SK-N-SH treated with all-trans-retinoic acid at 6 μM for 48 hours (cell line): ENCODE results near the gene MICAL1.

Experiments used
- ATAC-seq: fragments of 200-7000 bp; cut with Tn5 transposase; 3 replicates; pipeline ENCODE4 v1.9.1; 2020; ENCODE audit warnings: mild to moderate bottlenecking, moderate library complexity
- ARNTL ChIP-seq: fragments of 450-650 bp; formaldehyde crosslinking; IDR thresholded peaks from 2 replicates; pipeline ENCODE4 v1.5.0; 2020; ENCODE audit warnings: low read depth, mild to moderate bottlenecking, moderate library complexity, borderline replicate concordance
- BACH2 ChIP-seq: fragments of 250-450 bp; sonication (Bioruptor Pico); IDR thresholded peaks from 2 replicates; pipeline ENCODE4 v1.9.0; 2021; ENCODE audit warnings: mild to moderate bottlenecking, borderline replicate concordance
- CSDC2 ChIP-seq: fragments of 250-450 bp; sonication (Bioruptor Pico); IDR thresholded peaks from 2 replicates; pipeline ENCODE4 v1.5.0; 2020; ENCODE audit warnings: mild to moderate bottlenecking, moderate library complexity
- ESRRG ChIP-seq: fragments of 250-450 bp; sonication (Bioruptor Pico); IDR thresholded peaks from 2 replicates; pipeline ENCODE4 v1.6.1; 2021; ENCODE audit warnings: mild to moderate bottlenecking
- GLIS3 ChIP-seq: fragments of 250-450 bp; sonication (Bioruptor Pico); IDR thresholded peaks from 2 replicates; pipeline ENCODE4 v1.5.0; 2020; ENCODE audit warnings: mild to moderate bottlenecking, moderate library complexity
- ISL1 ChIP-seq: fragments of 250-450 bp; sonication (Bioruptor Pico); IDR thresholded peaks from 2 replicates; pipeline ENCODE4 v2.1.2; 2022; ENCODE audit warnings: mild to moderate bottlenecking, moderate library complexity
- PPARA ChIP-seq: fragments of 250-450 bp; sonication (Bioruptor Pico); IDR thresholded peaks from 2 replicates; pipeline ENCODE4 v1.5.0; 2020; ENCODE audit warnings: mild to moderate bottlenecking, borderline replicate concordance
- RARB ChIP-seq: fragments of 250-450 bp; sonication (Bioruptor Pico); IDR thresholded peaks from 2 replicates; pipeline ENCODE4 v1.8.0; 2021; ENCODE audit warnings: mild to moderate bottlenecking, moderate library complexity
- SNAI2 ChIP-seq: fragments of 250-450 bp; sonication (Bioruptor Pico); IDR thresholded peaks from 2 replicates; pipeline ENCODE4 v1.5.0; 2020; ENCODE audit warnings: mild to moderate bottlenecking, moderate library complexity
- TCF4 ChIP-seq: fragments of 250-450 bp; sonication (Bioruptor Pico); IDR thresholded peaks from 2 replicates; pipeline ENCODE4 v1.8.0; 2021; ENCODE audit warnings: mild to moderate bottlenecking, moderate library complexity, borderline replicate concordance
- TOX ChIP-seq: fragments of 250-450 bp; sonication (Bioruptor Pico); IDR thresholded peaks from 2 replicates; pipeline ENCODE4 v1.8.0; 2021; ENCODE audit warnings: mild to moderate bottlenecking, moderate library complexity, borderline replicate concordance
- ZC3H10 ChIP-seq: fragments of 250-450 bp; sonication (Bioruptor Pico); IDR thresholded peaks from 2 replicates; pipeline ENCODE4 v1.5.1; 2021; ENCODE audit warnings: mild to moderate bottlenecking, moderate library complexity
- ZFP3 ChIP-seq: fragments of 250-450 bp; sonication (Bioruptor Pico); IDR thresholded peaks from 2 replicates; pipeline ENCODE4 v1.5.0; 2020; ENCODE audit warnings: mild to moderate bottlenecking, moderate library complexity
- ZFP30 ChIP-seq: fragments of 450-650 bp; formaldehyde crosslinking; IDR thresholded peaks from 2 replicates; pipeline ENCODE4 v1.5.0; 2022; ENCODE audit warnings: mild to moderate bottlenecking, moderate library complexity
- ZNF565 ChIP-seq: fragments of 450-650 bp; formaldehyde crosslinking; conservative IDR thresholded peaks from 2 replicates; pipeline ENCODE4 v1.5.0; 2020; ENCODE audit warnings: low read depth, mild to moderate bottlenecking, moderate library complexity
- ZNF8 ChIP-seq: fragments of 450-650 bp; formaldehyde crosslinking; IDR thresholded peaks from 2 replicates; pipeline ENCODE4 v1.5.0; 2020; ENCODE audit warnings: mild to moderate bottlenecking, moderate library complexity
- TF ChIP-seq, protein P1 (sequence below): fragments of 250-450 bp; sonication (Bioruptor Pico); IDR thresholded peaks from 2 replicates; pipeline ENCODE4 v1.5.0; 2020; ENCODE audit warnings: mild to moderate bottlenecking, moderate library complexity
- TF ChIP-seq, protein P2 (sequence below): fragments of 250-450 bp; sonication (Bioruptor Pico); IDR thresholded peaks from 2 replicates; pipeline ENCODE4 v1.5.1; 2020; ENCODE audit warnings: low read depth, mild to moderate bottlenecking, moderate library complexity
- TF ChIP-seq, protein P3 (sequence below): fragments of 250-450 bp; sonication (Bioruptor Pico); IDR thresholded peaks from 2 replicates; pipeline ENCODE4 v1.8.0; 2020; ENCODE audit warnings: mild to moderate bottlenecking, moderate library complexity, borderline replicate concordance
- TF ChIP-seq, protein P4 (sequence below): fragments of 250-450 bp; sonication (Bioruptor Pico); IDR thresholded peaks from 2 replicates; pipeline ENCODE4 v1.8.0; 2021; ENCODE audit warnings: low read depth, mild to moderate bottlenecking, moderate library complexity, borderline replicate concordance
- TF ChIP-seq, protein P5 (sequence below): fragments of 250-450 bp; sonication (Bioruptor Pico); IDR thresholded peaks from 2 replicates; pipeline ENCODE4 v1.5.1; 2021; ENCODE audit warnings: mild to moderate bottlenecking, moderate library complexity

MICAL1 gene

DNA sequence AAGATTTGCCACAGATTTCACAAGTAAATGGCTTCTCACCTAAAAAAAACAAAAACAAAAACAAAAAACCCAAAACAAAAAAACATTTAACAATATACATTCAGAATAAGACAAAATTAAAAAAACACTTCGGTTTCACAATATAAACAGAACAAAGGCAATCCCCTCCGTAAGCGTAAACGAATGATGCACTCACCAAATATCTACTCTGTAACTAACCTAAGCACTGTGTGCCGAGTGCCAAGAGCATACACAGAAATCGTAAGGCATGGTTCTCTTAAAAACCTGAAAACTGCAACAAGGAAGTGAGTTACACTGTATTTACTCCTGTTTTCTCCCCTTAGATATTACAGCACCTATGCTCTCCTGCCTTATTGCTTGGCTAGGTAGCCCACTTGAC, 12.1 kb upstream of the MICAL1 start:
- no peak for ATAC-seq
- TF ChIP-seq TOX (CRISPR knock-in tag) (no peak), SNAI2 (CRISPR knock-in tag) (no peak), ESRRG (no peak), ZFP30 (CRISPR knock-in tag) (no peak), ZC3H10 (CRISPR knock-in tag) (no peak), ZNF8 (CRISPR knock-in tag) (no peak)
- TF ChIP-seq, protein P1, sequence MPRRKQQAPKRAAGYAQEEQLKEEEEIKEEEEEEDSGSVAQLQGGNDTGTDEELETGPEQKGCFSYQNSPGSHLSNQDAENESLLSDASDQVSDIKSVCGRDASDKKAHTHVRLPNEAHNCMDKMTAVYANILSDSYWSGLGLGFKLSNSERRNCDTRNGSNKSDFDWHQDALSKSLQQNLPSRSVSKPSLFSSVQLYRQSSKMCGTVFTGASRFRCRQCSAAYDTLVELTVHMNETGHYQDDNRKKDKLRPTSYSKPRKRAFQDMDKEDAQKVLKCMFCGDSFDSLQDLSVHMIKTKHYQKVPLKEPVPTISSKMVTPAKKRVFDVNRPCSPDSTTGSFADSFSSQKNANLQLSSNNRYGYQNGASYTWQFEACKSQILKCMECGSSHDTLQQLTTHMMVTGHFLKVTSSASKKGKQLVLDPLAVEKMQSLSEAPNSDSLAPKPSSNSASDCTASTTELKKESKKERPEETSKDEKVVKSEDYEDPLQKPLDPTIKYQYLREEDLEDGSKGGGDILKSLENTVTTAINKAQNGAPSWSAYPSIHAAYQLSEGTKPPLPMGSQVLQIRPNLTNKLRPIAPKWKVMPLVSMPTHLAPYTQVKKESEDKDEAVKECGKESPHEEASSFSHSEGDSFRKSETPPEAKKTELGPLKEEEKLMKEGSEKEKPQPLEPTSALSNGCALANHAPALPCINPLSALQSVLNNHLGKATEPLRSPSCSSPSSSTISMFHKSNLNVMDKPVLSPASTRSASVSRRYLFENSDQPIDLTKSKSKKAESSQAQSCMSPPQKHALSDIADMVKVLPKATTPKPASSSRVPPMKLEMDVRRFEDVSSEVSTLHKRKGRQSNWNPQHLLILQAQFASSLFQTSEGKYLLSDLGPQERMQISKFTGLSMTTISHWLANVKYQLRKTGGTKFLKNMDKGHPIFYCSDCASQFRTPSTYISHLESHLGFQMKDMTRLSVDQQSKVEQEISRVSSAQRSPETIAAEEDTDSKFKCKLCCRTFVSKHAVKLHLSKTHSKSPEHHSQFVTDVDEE = no peak

DNA sequence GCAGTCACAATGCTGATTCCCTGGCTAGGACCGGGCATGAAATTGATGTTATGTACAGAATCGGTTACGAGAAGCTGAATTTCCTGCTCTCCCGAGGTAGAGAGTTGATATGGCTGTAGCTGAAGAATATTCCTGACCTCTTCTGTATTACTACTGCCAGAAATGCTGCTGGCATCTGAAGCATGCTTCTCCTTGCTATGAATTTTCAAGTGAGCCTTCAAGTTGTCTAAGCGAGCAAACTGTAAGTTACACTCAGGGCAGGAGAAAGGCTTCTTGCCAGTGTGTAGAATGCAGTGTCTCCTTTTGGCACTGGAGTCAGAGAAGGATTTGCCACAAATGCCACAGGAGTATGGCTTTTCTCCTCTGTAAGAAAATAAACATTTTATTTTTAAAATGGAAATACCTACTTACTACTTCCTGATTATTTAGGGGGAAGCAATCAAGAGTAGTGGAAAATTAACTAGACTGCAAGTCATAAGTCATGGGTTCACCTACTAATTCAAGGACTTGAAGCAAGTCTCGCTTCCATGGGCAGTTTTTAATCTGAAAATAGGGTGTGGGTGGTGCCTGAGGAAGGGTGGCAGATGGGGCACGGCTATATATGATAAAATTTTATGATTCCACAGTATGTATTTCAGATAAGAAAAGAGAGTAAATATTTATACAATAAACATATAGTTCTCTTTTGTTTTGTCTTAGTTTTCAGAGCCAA, 10.8 kb upstream of the MICAL1 start:
- no peak for TF ChIP-seq BACH2 (CRISPR knock-in tag)
- no peak for TF ChIP-seq SNAI2 (CRISPR knock-in tag)
- TF ChIP-seq ARNTL = no peak
- no peak for TF ChIP-seq ISL1 (CRISPR knock-in tag)
- TF ChIP-seq ZFP3 (CRISPR knock-in tag) = no peak
- no peak for TF ChIP-seq ZFP30 (CRISPR knock-in tag)
- TF ChIP-seq TOX (CRISPR knock-in tag) = no peak
- TF ChIP-seq GLIS3 = no peak
- TF ChIP-seq CSDC2 (CRISPR knock-in tag) = no peak
- TF ChIP-seq, all 23 proteins: peak for 0
- no peak for ATAC-seq

DNA sequence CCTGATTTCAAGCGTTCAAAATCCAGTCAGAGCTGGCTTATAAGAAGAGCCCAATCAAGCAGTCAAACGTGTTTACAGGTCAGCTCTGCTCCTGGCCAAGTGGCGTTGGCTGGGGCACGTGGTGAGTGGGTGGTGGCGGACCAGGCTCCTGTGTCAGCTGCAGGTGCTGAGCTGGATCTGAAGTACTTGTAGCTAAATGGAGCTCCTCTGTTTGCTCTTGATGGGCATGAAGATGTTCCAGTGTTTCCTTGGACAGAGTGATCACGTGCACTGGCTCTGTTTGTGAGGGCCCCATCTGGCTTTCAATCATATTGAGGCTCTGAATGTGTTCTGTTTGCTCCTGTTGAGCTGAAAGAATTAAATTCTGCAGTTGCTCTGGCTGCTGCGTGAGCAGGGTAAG, 10.2 kb upstream of the MICAL1 start:
- ATAC-seq = no peak
- TF ChIP-seq ZFP30 (CRISPR knock-in tag) (no peak), ZNF8 (CRISPR knock-in tag) (no peak), ZC3H10 (CRISPR knock-in tag) (no peak), RARB (CRISPR knock-in tag) (no peak), TCF4 (CRISPR knock-in tag) (no peak), ESRRG (no peak), TOX (CRISPR knock-in tag) (no peak), BACH2 (CRISPR knock-in tag) (no peak), CSDC2 (CRISPR knock-in tag) (no peak), ARNTL (no peak), SNAI2 (CRISPR knock-in tag) (no peak), ZFP3 (CRISPR knock-in tag) (no peak), PPARA (CRISPR knock-in tag) (no peak), ZNF565 (CRISPR knock-in tag) (no peak)
- TF ChIP-seq, protein P2, sequence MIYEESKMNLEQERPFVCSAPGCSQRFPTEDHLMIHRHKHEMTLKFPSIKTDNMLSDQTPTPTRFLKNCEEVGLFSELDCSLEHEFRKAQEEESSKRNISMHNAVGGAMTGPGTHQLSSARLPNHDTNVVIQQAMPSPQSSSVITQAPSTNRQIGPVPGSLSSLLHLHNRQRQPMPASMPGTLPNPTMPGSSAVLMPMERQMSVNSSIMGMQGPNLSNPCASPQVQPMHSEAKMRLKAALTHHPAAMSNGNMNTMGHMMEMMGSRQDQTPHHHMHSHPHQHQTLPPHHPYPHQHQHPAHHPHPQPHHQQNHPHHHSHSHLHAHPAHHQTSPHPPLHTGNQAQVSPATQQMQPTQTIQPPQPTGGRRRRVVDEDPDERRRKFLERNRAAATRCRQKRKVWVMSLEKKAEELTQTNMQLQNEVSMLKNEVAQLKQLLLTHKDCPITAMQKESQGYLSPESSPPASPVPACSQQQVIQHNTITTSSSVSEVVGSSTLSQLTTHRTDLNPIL (CRISPR knock-in tag) = no peak
- TF ChIP-seq, protein P3, sequence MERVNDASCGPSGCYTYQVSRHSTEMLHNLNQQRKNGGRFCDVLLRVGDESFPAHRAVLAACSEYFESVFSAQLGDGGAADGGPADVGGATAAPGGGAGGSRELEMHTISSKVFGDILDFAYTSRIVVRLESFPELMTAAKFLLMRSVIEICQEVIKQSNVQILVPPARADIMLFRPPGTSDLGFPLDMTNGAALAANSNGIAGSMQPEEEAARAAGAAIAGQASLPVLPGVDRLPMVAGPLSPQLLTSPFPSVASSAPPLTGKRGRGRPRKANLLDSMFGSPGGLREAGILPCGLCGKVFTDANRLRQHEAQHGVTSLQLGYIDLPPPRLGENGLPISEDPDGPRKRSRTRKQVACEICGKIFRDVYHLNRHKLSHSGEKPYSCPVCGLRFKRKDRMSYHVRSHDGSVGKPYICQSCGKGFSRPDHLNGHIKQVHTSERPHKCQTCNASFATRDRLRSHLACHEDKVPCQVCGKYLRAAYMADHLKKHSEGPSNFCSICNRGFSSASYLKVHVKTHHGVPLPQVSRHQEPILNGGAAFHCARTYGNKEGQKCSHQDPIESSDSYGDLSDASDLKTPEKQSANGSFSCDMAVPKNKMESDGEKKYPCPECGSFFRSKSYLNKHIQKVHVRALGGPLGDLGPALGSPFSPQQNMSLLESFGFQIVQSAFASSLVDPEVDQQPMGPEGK (CRISPR knock-in tag) = no peak
- TF ChIP-seq, protein P4, sequence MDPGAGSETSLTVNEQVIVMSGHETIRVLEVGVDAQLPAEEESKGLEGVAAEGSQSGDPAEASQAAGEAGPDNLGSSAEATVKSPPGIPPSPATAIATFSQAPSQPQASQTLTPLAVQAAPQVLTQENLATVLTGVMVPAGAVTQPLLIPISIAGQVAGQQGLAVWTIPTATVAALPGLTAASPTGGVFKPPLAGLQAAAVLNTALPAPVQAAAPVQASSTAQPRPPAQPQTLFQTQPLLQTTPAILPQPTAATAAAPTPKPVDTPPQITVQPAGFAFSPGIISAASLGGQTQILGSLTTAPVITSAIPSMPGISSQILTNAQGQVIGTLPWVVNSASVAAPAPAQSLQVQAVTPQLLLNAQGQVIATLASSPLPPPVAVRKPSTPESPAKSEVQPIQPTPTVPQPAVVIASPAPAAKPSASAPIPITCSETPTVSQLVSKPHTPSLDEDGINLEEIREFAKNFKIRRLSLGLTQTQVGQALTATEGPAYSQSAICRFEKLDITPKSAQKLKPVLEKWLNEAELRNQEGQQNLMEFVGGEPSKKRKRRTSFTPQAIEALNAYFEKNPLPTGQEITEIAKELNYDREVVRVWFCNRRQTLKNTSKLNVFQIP (CRISPR knock-in tag) = no peak
- TF ChIP-seq, protein P5, sequence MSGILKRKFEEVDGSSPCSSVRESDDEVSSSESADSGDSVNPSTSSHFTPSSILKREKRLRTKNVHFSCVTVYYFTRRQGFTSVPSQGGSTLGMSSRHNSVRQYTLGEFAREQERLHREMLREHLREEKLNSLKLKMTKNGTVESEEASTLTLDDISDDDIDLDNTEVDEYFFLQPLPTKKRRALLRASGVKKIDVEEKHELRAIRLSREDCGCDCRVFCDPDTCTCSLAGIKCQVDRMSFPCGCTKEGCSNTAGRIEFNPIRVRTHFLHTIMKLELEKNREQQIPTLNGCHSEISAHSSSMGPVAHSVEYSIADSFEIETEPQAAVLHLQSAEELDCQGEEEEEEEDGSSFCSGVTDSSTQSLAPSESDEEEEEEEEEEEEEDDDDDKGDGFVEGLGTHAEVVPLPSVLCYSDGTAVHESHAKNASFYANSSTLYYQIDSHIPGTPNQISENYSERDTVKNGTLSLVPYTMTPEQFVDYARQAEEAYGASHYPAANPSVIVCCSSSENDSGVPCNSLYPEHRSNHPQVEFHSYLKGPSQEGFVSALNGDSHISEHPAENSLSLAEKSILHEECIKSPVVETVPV (CRISPR knock-in tag) = no peak
